T-helper 2 cell treated with Interferon-gamma antibody and Interleukin-4, amounts not matched to agents 5 μg/mL and 100 μg/mL, for 36 hours (primary cell): ENCODE data around the gene CEP44.
A peak's percentile ranks its signal among the peaks of the same experiment; 100 is the strongest.

Experiments used
- DNase-seq: peaks from one replicate; pipeline ENCODE4 v3.0.0; 2021; ENCODE audit warnings: low spot score
- H3K27ac Mint-ChIP-seq: one replicate; pipeline ENCODE4 v1.8.0; 2021; ENCODE audit warnings: mild to moderate bottlenecking, mixed read lengths
- H3K27me3 Mint-ChIP-seq: one replicate; pipeline ENCODE4 v1.8.0; 2021; ENCODE audit warnings: low read depth, mixed read lengths
- H3K36me3 Mint-ChIP-seq: one replicate; pipeline ENCODE4 v1.8.0; 2021; ENCODE audit warnings: low read depth, mixed read lengths
- H3K4me1 Mint-ChIP-seq: one replicate; pipeline ENCODE4 v1.8.0; 2021; ENCODE audit warnings: low read depth, mixed read lengths
- H3K4me3 Mint-ChIP-seq: one replicate; pipeline ENCODE4 v1.8.0; 2022; ENCODE audit warnings: mild to moderate bottlenecking, moderate library complexity, mixed read lengths
- H3K9me3 Mint-ChIP-seq: one replicate; pipeline ENCODE4 v1.8.0; 2021; ENCODE audit warnings: mixed read lengths

Gene CEP44

DNA sequence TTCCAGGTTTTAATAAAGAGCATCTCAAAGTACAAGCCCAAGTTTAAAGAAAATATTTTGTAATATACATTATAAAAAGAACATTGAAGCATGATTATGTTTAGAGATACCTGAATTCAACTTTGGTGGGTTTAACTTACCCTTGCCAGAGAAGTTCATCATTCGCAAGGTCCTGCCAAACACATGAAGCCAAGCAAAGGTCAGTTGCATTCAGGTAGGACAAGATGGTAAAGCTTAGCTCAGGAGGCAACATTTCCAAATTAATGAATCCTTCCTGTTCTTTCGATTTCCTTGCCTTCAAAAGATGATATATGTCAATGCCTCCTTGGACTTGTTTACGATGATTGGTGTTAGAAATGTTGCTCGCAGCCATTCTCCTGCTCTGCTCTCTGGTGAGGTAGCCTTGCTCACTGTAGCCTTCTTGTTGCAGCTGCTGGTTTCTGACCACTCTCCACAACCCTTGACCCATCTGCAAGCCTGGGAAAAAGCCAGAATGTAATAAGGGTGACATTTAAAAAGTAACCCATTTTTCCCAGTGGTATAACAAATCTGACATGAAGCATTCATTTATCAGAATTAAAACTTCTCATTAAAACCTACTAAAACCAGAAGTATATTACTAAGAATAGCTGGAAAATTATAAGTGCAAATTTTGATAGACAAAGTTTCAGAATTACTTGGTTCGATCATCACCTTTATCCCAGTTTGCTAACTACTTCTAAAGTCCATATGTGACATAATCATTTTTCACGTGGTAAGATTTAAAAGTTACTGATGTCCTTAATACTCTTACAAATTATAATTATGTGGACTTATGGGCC is 20.9 kb upstream of the CEP44 start:
- Mint-ChIP-seq H3K36me3 (peaks cover 3% of the 10 kb centered on the region), H3K27ac (no peak overlapping the region), H3K9me3 (no peaks in the 10 kb centered on the region), H3K4me1 (no peaks in the 10 kb centered on the region), H3K4me3 (no peak overlapping the region), H3K27me3 (no peaks in the 10 kb centered on the region)
- DNase-seq: no peak

DNA sequence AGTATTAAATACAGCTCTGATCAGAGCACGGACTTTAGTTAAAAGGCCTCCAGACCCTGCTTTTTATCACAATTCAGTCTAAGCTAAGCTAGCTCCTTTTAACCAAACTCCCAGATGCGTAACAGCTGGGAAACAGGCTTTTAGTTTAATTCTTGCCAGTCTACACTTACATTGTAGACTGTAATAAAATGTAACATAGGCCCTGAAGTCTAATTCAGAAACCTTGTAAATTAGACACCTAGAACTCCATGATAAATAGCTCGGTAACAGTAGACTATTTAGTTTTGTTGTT is 20.3 kb upstream of the CEP44 start:
- Mint-ChIP-seq H3K4me1 (no peaks in the 10 kb centered on the region), H3K9me3 (no peaks in the 10 kb centered on the region), H3K27ac (no peak overlapping the region), H3K4me3 (no peak overlapping the region), H3K27me3 (no peaks in the 10 kb centered on the region), H3K36me3 (peaks cover 3% of the 10 kb centered on the region)
- DNase-seq: no peak

DNA sequence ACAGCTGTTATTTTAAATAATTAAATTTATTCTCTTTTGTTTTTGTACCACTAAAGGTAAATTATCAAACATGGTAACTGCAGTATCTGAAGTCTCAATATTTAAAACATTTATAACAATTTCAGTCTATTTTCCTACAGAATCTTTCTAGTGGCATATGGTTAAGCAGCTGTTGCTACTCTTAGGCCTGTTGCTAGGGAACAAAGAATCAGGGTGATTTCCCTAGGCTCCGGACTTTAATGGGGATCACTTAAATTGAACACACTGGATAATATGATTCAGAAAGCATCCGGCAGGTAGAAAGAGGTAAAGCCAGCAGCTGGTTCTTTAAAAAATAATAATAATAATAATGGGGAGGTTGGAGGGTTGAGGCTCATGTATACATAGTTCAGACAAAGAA is 17.8 kb upstream of the CEP44 start:
- no peak for DNase-seq
- H3K9me3 Mint-ChIP-seq: no peaks in the 10 kb centered on the region
- no peaks in the 10 kb centered on the region for H3K27me3 Mint-ChIP-seq
- H3K4me3 Mint-ChIP-seq: no peak overlapping the region
- H3K4me1 Mint-ChIP-seq: no peaks in the 10 kb centered on the region
- no peak overlapping the region for H3K27ac Mint-ChIP-seq
- peaks cover 3% of the 10 kb centered on the region for H3K36me3 Mint-ChIP-seq

DNA sequence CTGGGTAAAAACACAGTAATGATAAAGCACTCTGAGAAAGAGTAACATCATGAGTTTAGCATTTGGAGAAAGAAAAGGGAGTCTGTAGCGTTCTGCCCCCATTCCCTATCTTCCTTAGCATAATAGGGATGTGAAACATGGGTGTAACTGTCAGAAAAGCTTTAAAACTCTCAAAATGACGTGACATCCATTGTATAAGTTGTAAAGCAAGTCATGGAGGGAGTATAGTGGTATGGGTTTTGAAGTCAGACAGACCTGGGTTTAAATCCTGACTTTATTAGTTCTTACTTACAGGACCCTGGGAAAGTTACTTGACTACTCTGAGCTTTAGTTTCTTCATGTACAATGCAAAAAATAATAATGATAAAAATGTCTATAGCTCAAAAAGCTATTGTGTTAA is 17.3 kb upstream of the CEP44 start:
- peaks cover 3% of the 10 kb centered on the region for H3K36me3 Mint-ChIP-seq
- no peaks in the 10 kb centered on the region for H3K9me3 Mint-ChIP-seq
- no peak overlapping the region for H3K4me3 Mint-ChIP-seq
- no peak for DNase-seq
- no peaks in the 10 kb centered on the region for H3K4me1 Mint-ChIP-seq
- no peaks in the 10 kb centered on the region for H3K27me3 Mint-ChIP-seq
- H3K27ac Mint-ChIP-seq: no peak overlapping the region

DNA sequence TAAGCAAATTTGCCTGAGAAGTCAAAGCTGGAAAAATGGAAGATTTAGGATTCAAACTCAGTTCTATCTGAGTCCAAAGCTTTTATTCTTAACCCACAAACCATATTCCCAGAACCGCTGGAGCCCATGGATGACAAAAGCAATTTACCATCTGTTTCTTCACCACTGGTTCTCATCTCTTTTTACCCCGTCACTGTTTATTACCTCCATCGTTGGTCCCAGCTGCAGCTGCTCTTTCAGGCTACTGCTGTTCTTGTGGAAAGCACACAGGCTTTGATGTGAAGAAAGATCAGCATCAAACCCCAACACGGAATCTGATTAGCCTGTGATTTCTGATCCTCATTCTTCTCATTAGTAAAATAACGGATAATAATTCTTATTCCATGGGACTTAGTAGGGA is 9.8 kb upstream of the CEP44 start:
- Mint-ChIP-seq H3K4me1 (no peaks in the 10 kb centered on the region), H3K4me3 (no peak overlapping the region), H3K36me3 (peaks cover under 1% of the 10 kb centered on the region), H3K27me3 (no peaks in the 10 kb centered on the region), H3K27ac (no peak overlapping the region), H3K9me3 (no peaks in the 10 kb centered on the region)
- DNase-seq: no peak

DNA sequence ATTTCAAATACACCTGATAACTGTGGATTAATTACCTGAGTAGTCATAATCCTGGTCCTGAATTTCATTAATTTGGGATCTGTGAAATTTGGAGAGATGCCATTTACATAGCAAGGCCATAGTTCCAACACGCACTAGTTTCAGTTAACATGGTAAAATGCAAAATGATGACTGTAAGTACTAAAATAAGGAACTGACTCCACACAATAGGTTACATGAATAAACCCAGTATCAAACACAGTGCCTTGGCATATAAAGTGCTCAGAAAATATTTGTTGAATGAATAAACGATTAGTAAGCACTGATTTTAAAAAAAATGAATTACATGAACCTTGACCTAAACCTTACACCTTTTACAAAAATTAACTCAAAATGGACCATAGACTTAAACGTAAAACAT is 9.3 kb upstream of the CEP44 start:
- H3K27me3 Mint-ChIP-seq: no peaks in the 10 kb centered on the region
- H3K4me3 Mint-ChIP-seq: no peak overlapping the region
- no peak for DNase-seq
- peaks cover 5% of the 10 kb centered on the region for H3K4me1 Mint-ChIP-seq
- peaks cover 6% of the 10 kb centered on the region for H3K36me3 Mint-ChIP-seq
- H3K9me3 Mint-ChIP-seq: peaks cover 4% of the 10 kb centered on the region
- no peak overlapping the region for H3K27ac Mint-ChIP-seq

DNA sequence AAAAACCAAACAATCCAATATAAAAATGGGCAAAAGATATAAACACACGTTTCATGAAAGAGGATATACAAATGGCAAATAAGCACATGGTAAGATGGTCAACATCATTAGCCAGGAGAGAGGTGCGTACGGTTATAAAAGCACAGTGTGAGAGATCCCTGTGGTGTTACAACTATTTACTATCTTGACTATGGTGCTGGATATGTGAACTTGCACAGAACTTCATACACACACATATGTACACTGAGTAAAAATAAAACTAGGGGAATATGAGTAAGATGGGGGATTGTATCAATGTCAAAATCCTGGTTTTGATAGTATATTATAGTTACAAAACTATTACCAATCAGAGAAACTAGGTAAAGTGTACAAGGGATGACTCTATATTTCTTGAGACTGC is 8.6 kb upstream of the CEP44 start:
- Mint-ChIP-seq H3K4me1 (peaks cover 11% of the 10 kb centered on the region), H3K36me3 (peaks cover 12% of the 10 kb centered on the region), H3K27ac (no peak overlapping the region), H3K27me3 (no peaks in the 10 kb centered on the region), H3K4me3 (no peak overlapping the region), H3K9me3 (peaks cover 7% of the 10 kb centered on the region)
- DNase-seq: no peak

DNA sequence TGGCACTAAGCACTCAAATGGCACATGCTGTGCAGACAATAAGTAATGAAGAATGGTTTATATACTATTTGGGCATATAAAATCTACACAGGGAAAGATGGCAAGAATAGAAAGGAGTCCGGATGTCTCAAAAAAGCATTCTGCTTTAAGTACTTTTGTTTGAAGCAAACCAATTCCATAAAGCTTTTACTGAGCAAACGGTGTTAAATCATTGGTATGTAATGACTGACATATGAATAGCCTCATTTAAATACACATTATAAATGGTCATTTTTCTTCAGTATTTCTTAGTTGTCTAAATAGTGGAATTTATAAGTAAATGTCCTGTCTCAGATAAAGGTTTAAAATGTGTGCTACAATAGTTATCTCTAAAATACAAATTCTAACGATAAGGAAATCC is 6.3 kb upstream of the CEP44 start:
- Mint-ChIP-seq H3K4me3 (no peak overlapping the region), H3K4me1 (peaks cover 23% of the 10 kb centered on the region), H3K36me3 (peaks cover 17% of the 10 kb centered on the region), H3K27me3 (no peaks in the 10 kb centered on the region), H3K27ac (no peak overlapping the region), H3K9me3 (peaks cover 7% of the 10 kb centered on the region)
- DNase-seq: no peak

DNA sequence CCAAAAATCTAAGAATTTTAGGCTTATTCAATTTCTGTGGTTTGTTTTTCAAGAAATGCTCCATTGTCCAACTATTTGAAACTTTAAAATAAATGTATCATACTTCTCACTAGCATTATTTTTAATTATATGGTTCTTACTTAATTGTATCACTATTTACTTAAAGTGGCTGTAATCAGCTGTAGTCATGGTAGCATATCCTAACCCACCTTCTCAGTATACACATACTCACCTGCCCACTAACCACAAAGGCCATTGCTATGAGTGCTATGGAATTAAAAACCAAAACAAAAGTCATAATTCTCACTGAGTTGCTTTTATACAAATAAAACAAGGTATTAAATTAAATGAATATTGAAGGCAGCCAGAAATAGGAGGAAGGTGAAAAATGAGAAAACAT is 5.2 kb upstream of the CEP44 start:
- Mint-ChIP-seq H3K4me1 (peaks cover 27% of the 10 kb centered on the region), H3K27ac (no peak overlapping the region), H3K4me3 (no peak overlapping the region), H3K36me3 (peaks cover 17% of the 10 kb centered on the region), H3K27me3 (no peaks in the 10 kb centered on the region), H3K9me3 (peaks cover 7% of the 10 kb centered on the region)
- no peak for DNase-seq

DNA sequence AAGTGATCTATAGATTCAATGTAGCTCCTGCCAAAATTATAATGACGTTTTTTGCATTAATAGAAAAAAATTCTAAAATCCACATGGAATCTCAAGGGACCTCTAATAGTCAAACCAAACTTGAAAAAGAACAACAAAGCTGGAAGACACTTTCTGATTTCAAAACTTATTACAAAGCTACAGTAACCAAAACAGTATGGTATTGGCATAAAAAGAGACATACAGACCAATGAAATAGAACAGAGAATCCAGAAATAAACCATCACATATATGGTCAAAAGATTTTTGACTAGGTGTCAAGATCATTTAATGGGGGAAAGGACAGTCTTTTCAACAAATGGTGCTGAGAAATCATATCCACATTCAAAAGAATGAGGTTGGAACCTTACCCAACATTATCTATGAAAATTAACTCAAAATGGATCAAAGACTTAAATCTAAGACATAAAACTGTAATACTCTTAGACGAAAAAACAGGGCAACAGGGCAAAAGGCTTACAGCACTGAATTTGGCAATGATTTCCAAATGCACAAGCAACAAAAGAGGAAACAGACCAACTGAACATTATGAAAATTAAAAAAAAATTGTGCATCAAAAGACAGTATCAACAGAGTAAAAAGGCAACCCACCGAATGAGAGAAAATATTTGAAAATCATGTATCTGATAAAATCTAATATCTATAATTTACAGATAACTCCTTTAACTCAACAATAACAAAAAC is 4.1 kb upstream of the CEP44 start:
- no peak for DNase-seq
- Mint-ChIP-seq H3K27ac (no peak overlapping the region), H3K36me3 (peaks cover 17% of the 10 kb centered on the region), H3K4me3 (no peak overlapping the region), H3K27me3 (no peaks in the 10 kb centered on the region), H3K9me3 (peaks cover 7% of the 10 kb centered on the region), H3K4me1 (peaks cover 29% of the 10 kb centered on the region)

DNA sequence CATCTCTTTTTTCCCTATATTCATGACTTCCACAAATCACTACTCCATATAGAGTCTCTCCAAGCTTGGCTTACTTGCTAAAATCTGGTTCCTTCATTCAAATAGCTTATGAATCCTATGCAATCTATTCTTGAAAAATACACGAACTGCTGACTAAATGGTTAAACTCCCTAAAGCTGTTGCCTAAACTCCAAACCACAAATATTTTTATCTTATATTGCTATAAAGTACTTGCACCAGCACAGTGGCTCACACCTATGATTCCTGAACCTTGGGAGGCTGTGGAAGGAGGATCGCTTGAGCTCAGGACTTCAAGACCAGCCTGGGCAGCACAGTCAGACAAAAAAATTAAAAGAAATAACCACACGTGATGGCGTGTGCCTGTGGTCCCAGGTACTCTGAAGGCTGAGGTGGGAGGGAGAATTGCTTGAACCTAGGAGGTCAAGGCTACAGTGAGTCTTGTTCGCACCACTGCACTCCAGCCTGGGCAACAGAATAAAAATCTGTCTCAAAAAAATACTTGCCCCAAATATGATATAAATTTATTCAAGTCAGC is 2.5 kb upstream of the CEP44 start:
- Mint-ChIP-seq H3K9me3 (peaks cover 7% of the 10 kb centered on the region), H3K27me3 (no peaks in the 10 kb centered on the region), H3K4me1 (peaks cover 42% of the 10 kb centered on the region), H3K27ac (no peak overlapping the region), H3K36me3 (peaks cover 21% of the 10 kb centered on the region), H3K4me3 (peak overlapping the region; percentile 12)
- no peak for DNase-seq

DNA sequence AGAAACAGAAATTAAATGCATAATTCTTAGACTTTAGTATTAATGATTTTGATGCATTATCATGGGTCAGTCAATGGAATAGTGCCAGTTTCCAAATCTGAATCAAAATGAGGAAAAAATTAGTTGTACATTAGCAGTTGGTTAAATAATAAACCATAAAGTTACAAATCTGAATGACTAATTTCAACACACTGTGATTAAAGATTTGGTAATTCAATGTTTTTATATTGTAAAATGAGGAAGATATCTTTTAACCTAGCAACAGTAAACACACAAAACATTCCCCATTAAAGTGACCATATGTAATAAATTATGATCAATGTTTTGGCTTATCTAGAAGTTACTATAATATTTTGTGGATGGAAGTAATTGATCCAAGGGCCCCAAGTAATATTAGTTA is 1.8 kb upstream of the CEP44 start:
- Mint-ChIP-seq H3K9me3 (peaks cover 7% of the 10 kb centered on the region), H3K36me3 (peaks cover 24% of the 10 kb centered on the region), H3K27ac (peak overlapping the region; percentile 99), H3K4me1 (peaks cover 44% of the 10 kb centered on the region), H3K4me3 (peak overlapping the region; percentile 99), H3K27me3 (no peaks in the 10 kb centered on the region)
- DNase-seq: no peak

DNA sequence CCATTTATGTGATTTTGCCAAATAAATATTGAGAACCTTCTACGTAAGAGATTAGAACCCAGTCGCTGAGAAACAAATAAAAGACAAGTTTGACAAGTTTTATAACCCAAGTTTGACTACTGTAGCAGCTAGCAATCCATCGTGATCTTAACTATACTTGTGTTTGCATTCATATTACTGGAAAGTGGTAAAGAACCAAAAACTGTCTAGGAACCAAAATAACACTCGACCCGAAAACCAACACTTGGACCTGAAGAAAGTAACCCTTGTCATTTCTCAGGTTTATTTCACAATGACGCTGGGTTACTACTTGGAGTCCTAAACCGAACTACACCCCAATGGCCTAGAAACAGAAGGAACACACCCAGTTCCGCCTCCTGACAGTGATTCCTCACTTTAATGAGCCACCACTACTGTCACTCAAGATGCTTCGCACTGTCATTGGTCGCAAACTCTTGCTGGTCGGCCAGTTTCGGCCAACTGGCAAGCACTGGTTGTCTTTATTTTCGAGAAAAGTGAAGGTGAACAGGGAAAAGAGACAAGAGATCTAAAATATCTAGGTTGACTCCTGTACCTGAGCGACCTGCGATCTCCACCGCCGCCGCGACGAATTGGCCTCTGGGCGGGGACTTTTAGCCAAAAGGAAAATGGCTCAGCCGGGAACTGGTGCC is 740 bp upstream of the CEP44 start:
- peaks cover 27% of the 10 kb centered on the region for H3K36me3 Mint-ChIP-seq
- peak overlapping the region; percentile 99 for H3K4me3 Mint-ChIP-seq
- peaks cover 7% of the 10 kb centered on the region for H3K9me3 Mint-ChIP-seq
- peak; percentile 82 for DNase-seq
- H3K4me1 Mint-ChIP-seq: peaks cover 47% of the 10 kb centered on the region
- H3K27me3 Mint-ChIP-seq: no peaks in the 10 kb centered on the region
- H3K27ac Mint-ChIP-seq: peak overlapping the region; percentile 99

DNA sequence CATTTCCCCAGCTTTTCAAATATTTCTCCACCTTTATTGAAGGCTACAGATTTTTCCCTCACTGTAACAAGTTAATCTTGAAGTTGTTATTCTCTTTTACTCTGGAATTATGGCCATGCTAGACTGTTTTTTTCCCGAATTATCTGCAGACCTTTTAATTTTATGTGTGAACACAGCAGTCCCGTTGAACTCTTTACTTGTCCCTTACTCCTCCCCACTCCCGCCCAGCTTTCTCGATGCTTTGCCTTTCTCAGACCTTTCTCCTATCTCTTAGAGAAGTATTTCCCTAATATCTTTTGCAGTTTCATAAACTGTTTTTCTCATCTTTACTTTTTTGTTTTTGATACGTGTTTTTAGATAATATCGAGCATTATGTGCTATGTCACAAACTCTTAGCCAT is 776 bp downstream of the CEP44 start:
- H3K36me3 Mint-ChIP-seq: peaks cover 23% of the 10 kb centered on the region
- peaks cover 43% of the 10 kb centered on the region for H3K4me1 Mint-ChIP-seq
- H3K4me3 Mint-ChIP-seq: peak overlapping the region; percentile 99
- H3K9me3 Mint-ChIP-seq: peaks cover 2% of the 10 kb centered on the region
- H3K27ac Mint-ChIP-seq: peak overlapping the region; percentile 99
- no peak for DNase-seq
- no peaks in the 10 kb centered on the region for H3K27me3 Mint-ChIP-seq
